ENCODE results near the gene CCDC71L.

DNA sequence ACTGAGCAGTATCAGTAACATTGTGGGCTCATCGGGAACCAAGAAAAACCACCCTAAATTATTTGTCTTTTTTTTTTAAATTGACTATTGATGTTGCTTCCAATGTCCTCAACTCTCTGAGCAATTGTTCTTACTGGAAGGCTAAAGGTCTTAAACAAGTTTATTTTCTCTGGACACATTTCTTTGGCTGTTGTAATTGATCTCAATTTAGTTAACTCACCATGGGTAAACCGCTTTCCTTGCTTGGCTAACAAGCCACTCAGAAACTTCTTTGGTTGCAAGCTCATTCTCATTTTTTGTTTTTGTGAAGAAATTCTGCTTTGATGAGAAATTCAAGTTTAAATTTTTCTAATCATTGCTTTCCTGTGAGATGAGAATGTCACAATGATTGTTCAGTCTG is 25.5 kb downstream of the CCDC71L start:
- TF ChIP-seq, protein P1, sequence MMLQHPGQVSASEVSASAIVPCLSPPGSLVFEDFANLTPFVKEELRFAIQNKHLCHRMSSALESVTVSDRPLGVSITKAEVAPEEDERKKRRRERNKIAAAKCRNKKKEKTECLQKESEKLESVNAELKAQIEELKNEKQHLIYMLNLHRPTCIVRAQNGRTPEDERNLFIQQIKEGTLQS (IDR thresholded peaks at IDR 0.05) = no peak
- TF ChIP-seq EZH2phosphoT487 (IDR thresholded peaks at IDR 0.05; ENCODE audit: borderline replicate concordance) = no peak
- TF ChIP-seq POLR2A (IDR thresholded peaks at IDR 0.05; ENCODE audit: borderline replicate concordance, extremely low read depth, insufficient read depth, insufficient read length) = no peak
- no peak for TF ChIP-seq SP1 (IDR thresholded peaks at IDR 0.05; ENCODE audit: low read depth)
- TF ChIP-seq, protein P2, sequence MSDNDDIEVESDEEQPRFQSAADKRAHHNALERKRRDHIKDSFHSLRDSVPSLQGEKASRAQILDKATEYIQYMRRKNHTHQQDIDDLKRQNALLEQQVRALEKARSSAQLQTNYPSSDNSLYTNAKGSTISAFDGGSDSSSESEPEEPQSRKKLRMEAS (IDR thresholded peaks at IDR 0.05) = no peak
- TF ChIP-seq, protein P3, sequence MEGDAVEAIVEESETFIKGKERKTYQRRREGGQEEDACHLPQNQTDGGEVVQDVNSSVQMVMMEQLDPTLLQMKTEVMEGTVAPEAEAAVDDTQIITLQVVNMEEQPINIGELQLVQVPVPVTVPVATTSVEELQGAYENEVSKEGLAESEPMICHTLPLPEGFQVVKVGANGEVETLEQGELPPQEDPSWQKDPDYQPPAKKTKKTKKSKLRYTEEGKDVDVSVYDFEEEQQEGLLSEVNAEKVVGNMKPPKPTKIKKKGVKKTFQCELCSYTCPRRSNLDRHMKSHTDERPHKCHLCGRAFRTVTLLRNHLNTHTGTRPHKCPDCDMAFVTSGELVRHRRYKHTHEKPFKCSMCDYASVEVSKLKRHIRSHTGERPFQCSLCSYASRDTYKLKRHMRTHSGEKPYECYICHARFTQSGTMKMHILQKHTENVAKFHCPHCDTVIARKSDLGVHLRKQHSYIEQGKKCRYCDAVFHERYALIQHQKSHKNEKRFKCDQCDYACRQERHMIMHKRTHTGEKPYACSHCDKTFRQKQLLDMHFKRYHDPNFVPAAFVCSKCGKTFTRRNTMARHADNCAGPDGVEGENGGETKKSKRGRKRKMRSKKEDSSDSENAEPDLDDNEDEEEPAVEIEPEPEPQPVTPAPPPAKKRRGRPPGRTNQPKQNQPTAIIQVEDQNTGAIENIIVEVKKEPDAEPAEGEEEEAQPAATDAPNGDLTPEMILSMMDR (IDR thresholded peaks at IDR 0.05 in 2 of 3, conservative IDR thresholded peaks at IDR 0.05 in 1 of 3; ENCODE audit: borderline replicate concordance in 1 of 3, insufficient read depth in 1 of 3, low read depth in 2 of 3, low read length in 2 of 3) = no peak
- no peak for TF ChIP-seq POLR2AphosphoS5 (IDR thresholded peaks at IDR 0.05; ENCODE audit: low read depth, low read length)
- no peak for TF ChIP-seq SIN3A (IDR thresholded peaks at IDR 0.05; ENCODE audit: low read depth)
- TF ChIP-seq CEBPB (IDR thresholded peaks at IDR 0.05; ENCODE audit: low read depth) = no peak
- no peak for TF ChIP-seq ELF1 (IDR thresholded peaks at IDR 0.05; ENCODE audit: borderline replicate concordance, low read depth)
- no peak for TF ChIP-seq ZNF274 (IDR thresholded peaks at IDR 0.05; ENCODE audit: low read depth, low read length)

Data from HCT116 (cell line).